PC-9 (cell line): ENCODE data around the gene ENAH. TPM values are rescaled to one million over a fixed set of nuclear protein-coding genes. Genes with fewer than 3 reads are reported as not detected.

Experiments
- BruUV-seq: library from RNA; stranded (reverse); fragments of 400-500 nt; replicated peaks from 2 replicates; lab custom pipeline; 2021; lab: Mats Ljungman, UMichigan
- CTCF ChIA-PET: fragments of 300-600 bp; sonication (Branson Sonifier 250); formaldehyde crosslinking; loops from one replicate; lab custom pipeline; 2022; ENCODE audit warnings: antibody characterized with exemption; lab: Charles Lee
- POLR2A ChIA-PET: fragments of 300-600 bp; sonication (Branson Sonifier 250); formaldehyde crosslinking; loops from one replicate; lab custom pipeline; 2022; ENCODE audit warnings: antibody characterized with exemption; ENCODE audit not compliant: unreplicated experiment; lab: Charles Lee
- DNase-seq, 2 experiments: peaks; one replicate each; pipeline versions ENCODE4 v3.0.0 to v3.0.0-alpha.2; 2015 to 2022; ENCODE audit warnings: mixed read lengths in 1 of 2
- H2AFZ ChIP-seq: fragments of 200-600 bp; sonication (generic); 2 replicates; pipeline ENCODE4 v1.8.1; 2017; ENCODE audit warnings: antibody characterized with exemption
- H3F3A ChIP-seq: fragments of 200-600 bp; sonication (generic); 2 replicates; pipeline ENCODE4 v1.8.1; 2017; ENCODE audit warnings: antibody characterized with exemption, mild to moderate bottlenecking, low read depth; ENCODE audit not compliant: insufficient read depth
- H3K27ac ChIP-seq: fragments of 200-600 bp; sonication (generic); 2 replicates; pipeline ENCODE4 v1.6.1; 2016; ENCODE audit warnings: mixed run types
- H3K27me3 ChIP-seq: fragments of 200-600 bp; sonication (generic); 2 replicates; pipeline ENCODE4 v1.6.1; 2016; ENCODE audit warnings: low read depth, mixed run types; ENCODE audit not compliant: insufficient read depth
- H3K36me3 ChIP-seq: fragments of 200-600 bp; sonication (generic); 2 replicates; pipeline ENCODE4 v1.6.1; 2016; ENCODE audit warnings: low read depth, mixed run types
- H3K4me1 ChIP-seq: fragments of 200-600 bp; sonication (generic); replicated peaks from 2 replicates; pipeline ENCODE4 v1.6.1; 2016; ENCODE audit warnings: mixed run types; ENCODE audit not compliant: insufficient read depth
- H3K4me2 ChIP-seq: fragments of 200-600 bp; sonication (generic); 2 replicates; pipeline ENCODE4 v1.6.1; 2017; ENCODE audit warnings: mixed run types
- H3K4me3 ChIP-seq: fragments of 200-600 bp; sonication (generic); 2 replicates; pipeline ENCODE4 v1.6.1; 2016; ENCODE audit warnings: mixed run types
- H3K79me2 ChIP-seq: fragments of 200-600 bp; sonication (generic); 2 replicates; pipeline ENCODE4 v1.6.1; 2017; ENCODE audit warnings: low read depth, mixed run types
- H3K9me2 ChIP-seq: fragments of 200-600 bp; sonication (generic); 2 replicates; pipeline ENCODE4 v1.8.1; 2017; ENCODE audit warnings: mild to moderate bottlenecking; ENCODE audit not compliant: insufficient read depth
- H3K9me3 ChIP-seq: fragments of 200-600 bp; sonication (generic); 2 replicates; pipeline ENCODE4 v1.8.1; 2016; ENCODE audit warnings: low read depth; ENCODE audit not compliant: insufficient read depth
- H4K20me1 ChIP-seq: fragments of 200-600 bp; sonication (generic); 2 replicates; pipeline ENCODE4 v1.8.1; 2017; ENCODE audit not compliant: insufficient read depth
- CTCF ChIP-seq: fragments of 200-600 bp; sonication (generic); conservative IDR thresholded peaks from 2 replicates; pipeline ENCODE4 v1.6.1; 2017; ENCODE audit warnings: mixed run types, antibody characterized with exemption, mild to moderate bottlenecking, moderate library complexity
- EZH2 ChIP-seq: fragments of 200-600 bp; sonication (generic); IDR thresholded peaks from 2 replicates; pipeline ENCODE4 v1.8.0; 2017; ENCODE audit warnings: antibody characterized with exemption, low read depth
- intact Hi-C: fragments of 100-400 bp; cut with micrococcal nuclease; formaldehyde crosslinking; loops from one replicate; pipeline ENCODE4 v1.10.0; 2022; ENCODE audit not compliant: unreplicated experiment
- total RNA-seq: library from RNA; stranded (reverse); gene quantifications from 2 replicates; pipeline ENCODE4 v1.2.3, GENCODE V29; 2021

The ENAH gene
- total RNA-seq, 1 experiment from 2014 or later = 167 TPM

- peaks cover 7% of the 10 kb centered on the region for H3K4me1 ChIP-seq
- no peak overlapping the region for H3K4me3 ChIP-seq
- no TSS peak for BruUV-seq
- H3F3A ChIP-seq = no peaks in the 10 kb centered on the region; the same call in none of the 2 replicates
- H3K27me3 ChIP-seq = no peaks in the 10 kb centered on the region
- H4K20me1 ChIP-seq = no peaks in the 10 kb centered on the region
- CTCF ChIA-PET = no interaction called here
- POLR2A ChIA-PET = no interaction called here
- H3K4me2 ChIP-seq = no peak overlapping the region
- no peak for TF ChIP-seq CTCF
- TF ChIP-seq EZH2 = no peak
- peaks cover 15% of the 10 kb centered on the region for H3K36me3 ChIP-seq
- peaks cover 36% of the 10 kb centered on the region for H3K79me2 ChIP-seq
- H3K27ac ChIP-seq = no peak overlapping the region
- no peaks in the 10 kb centered on the region for H3K9me3 ChIP-seq
- intact Hi-C loops = no loop called here
- H2AFZ ChIP-seq = no peak overlapping the region
- H3K9me2 ChIP-seq = no peaks in the 10 kb centered on the region
- DNase-seq = no peak
Measured at GRCh38 chr1:225526878-225527277, 126.0 kb downstream of the ENAH start.

GRCh38 chr1:225525377-225525776, 127.5 kb downstream of the ENAH start:
- H3K9me3 ChIP-seq = no peaks in the 10 kb centered on the region
- no peaks in the 10 kb centered on the region for H3K9me2 ChIP-seq
- no TSS peak for BruUV-seq
- peaks cover 2% of the 10 kb centered on the region for H3F3A ChIP-seq
- TF ChIP-seq CTCF (no peak), EZH2 (no peak)
- no peaks in the 10 kb centered on the region for H3K27me3 ChIP-seq
- H3K4me3 ChIP-seq = no peak overlapping the region
- CTCF ChIA-PET = interaction anchor here (0.6 kb wide), 1 partner anchor 83 kb away, joined by 3 read pairs; no protein-coding TSS in a partner anchor
- POLR2A ChIA-PET = no interaction called here
- no peak for DNase-seq
- no peak overlapping the region for H3K27ac ChIP-seq
- H3K4me1 ChIP-seq = no peaks in the 10 kb centered on the region
- intact Hi-C loops = no loop called here
- no peak overlapping the region for H2AFZ ChIP-seq
- H3K36me3 ChIP-seq = peaks cover 10% of the 10 kb centered on the region
- no peak overlapping the region for H3K4me2 ChIP-seq
- no peaks in the 10 kb centered on the region for H4K20me1 ChIP-seq
- peaks cover 23% of the 10 kb centered on the region for H3K79me2 ChIP-seq

- no peak overlapping the region for H3K27ac ChIP-seq
- no peak overlapping the region for H3K4me2 ChIP-seq
- peaks cover 17% of the 10 kb centered on the region; the same call in 1 of the 2 replicates for H3K79me2 ChIP-seq
- H3K9me3 ChIP-seq = no peaks in the 10 kb centered on the region
- POLR2A ChIA-PET = interaction anchor here (0.5 kb wide), 1 partner anchor 22 kb away, joined by 3 read pairs; no protein-coding TSS in a partner anchor
- H2AFZ ChIP-seq = no peak overlapping the region
- H3K4me3 ChIP-seq = no peak overlapping the region
- peaks cover 6% of the 10 kb centered on the region for H3K36me3 ChIP-seq
- no peaks in the 10 kb centered on the region for H3K27me3 ChIP-seq
- no peaks in the 10 kb centered on the region for H4K20me1 ChIP-seq
- intact Hi-C loops = no loop called here
- no TSS peak for BruUV-seq
- peaks cover 7% of the 10 kb centered on the region for H3F3A ChIP-seq
- H3K4me1 ChIP-seq = no peaks in the 10 kb centered on the region
- no peak for TF ChIP-seq CTCF
- TF ChIP-seq EZH2 = no peak
- H3K9me2 ChIP-seq = no peaks in the 10 kb centered on the region
- no peak for DNase-seq
- CTCF ChIA-PET = no interaction called here
Measured at GRCh38 chr1:225524570-225524969, 128.4 kb downstream of the ENAH start.
